GM06990 (cell line): ENCODE data around the gene PRDM5.

ENCODE experiments used
- DNase-seq: peaks from one replicate; pipeline ENCODE4 v3.0.0-alpha.2; 2011; ENCODE audit not compliant: insufficient read length; ENCODE audit errors: extremely low read depth
- H3K27me3 ChIP-seq: replicated peaks from 2 replicates; pipeline ENCODE4 v1.6.0; 2011; ENCODE audit warnings: low read length; ENCODE audit not compliant: control insufficient read depth, insufficient read depth
- H3K36me3 ChIP-seq: 2 replicates; pipeline ENCODE4 v1.5.1; 2011; ENCODE audit warnings: low read length; ENCODE audit not compliant: control insufficient read depth, insufficient read depth
- H3K4me3 ChIP-seq: replicated peaks from 2 replicates; pipeline ENCODE4 v1.5.1; 2011; ENCODE audit warnings: low read depth, mild to moderate bottlenecking, control low read depth, low read length
- CTCF ChIP-seq: IDR thresholded peaks from 2 replicates; pipeline ENCODE4 v1.5.1; 2011; ENCODE audit warnings: low read length, control low read depth, mild to moderate bottlenecking, inconsistent platforms; ENCODE audit not compliant: insufficient read depth, poor library complexity, severe bottlenecking

PRDM5 gene

GRCh38 chr4:120843849-120844527 lies 78.5 kb downstream of the PRDM5 start:
- Histone ChIP-seq H3K27me3 (no peaks in the 10 kb centered on the region), H3K4me3 (no peak overlapping the region), H3K36me3 (no peaks in the 10 kb centered on the region)
- no peak for DNase-seq
- TF ChIP-seq CTCF, result peak; percentile 50

DNA sequence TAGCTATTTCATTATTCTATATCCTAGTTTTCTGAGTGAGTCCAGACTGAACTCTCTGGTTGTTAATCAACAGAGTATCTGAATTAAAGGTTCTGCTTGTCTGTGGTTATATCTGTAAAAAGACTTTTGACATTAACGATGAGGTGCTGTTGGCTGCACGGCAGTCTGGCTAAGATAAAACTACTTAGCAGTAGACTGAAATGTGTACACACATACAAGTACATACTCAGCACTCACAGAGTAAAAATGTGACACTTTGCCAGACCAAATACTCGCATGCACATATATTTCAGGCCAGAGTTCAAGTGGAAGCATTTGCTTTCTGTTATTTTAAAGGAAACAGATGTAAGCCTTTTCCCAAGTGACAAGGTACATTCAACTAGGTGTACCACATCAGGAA lies 80.5 kb downstream of the PRDM5 start:
- Histone ChIP-seq H3K4me3 (no peak overlapping the region), H3K36me3 (no peaks in the 10 kb centered on the region), H3K27me3 (no peaks in the 10 kb centered on the region)
- no peak for TF ChIP-seq CTCF
- no peak for DNase-seq

- Histone ChIP-seq H3K27me3 (no peaks in the 10 kb centered on the region), H3K36me3 (no peaks in the 10 kb centered on the region), H3K4me3 (no peak overlapping the region)
- no peak for TF ChIP-seq CTCF
- no peak for DNase-seq
Observed at GRCh38 chr4:120841580-120841979, 80.9 kb downstream of the PRDM5 start.

DNA sequence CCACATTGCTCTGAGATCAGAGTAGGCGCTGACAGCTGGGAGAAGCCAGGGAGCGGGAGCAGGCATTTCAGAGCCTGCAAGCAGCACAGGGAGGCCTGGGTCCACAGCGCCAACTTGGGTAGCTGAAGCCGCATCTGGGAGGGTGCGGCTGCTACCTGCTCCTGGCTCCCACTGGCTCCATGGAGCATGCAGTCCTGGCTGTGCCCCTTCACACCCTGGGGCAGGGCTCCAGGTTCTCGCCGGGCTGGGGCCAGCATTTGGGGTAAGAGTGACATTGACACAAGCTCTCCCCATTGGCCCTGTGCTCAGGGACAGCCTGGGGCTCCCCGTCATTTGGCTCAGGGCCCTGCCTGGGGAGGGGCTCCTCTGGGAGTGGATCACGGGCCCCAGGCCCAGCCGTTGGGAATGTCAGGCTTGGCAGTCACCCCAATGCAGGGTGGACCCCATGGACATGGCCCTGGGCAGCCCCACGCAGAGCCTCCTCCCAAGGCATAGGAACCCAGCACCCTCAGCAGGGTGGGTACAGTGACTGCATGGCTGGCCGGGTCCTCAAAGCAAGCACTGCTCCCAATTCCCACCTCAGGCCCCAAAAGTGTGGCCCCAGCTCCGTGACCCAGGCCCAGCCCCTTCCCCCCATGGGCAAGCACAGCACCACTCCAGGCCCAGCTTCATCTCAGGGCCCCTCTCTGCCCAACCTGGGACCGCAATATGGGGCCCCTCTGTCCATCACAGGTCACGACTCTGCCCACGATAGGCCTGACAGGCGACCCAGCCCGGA lies 82.4 kb downstream of the PRDM5 start:
- TF ChIP-seq CTCF, result no peak
- Histone ChIP-seq H3K27me3 (no peaks in the 10 kb centered on the region), H3K36me3 (no peaks in the 10 kb centered on the region), H3K4me3 (no peak overlapping the region)
- no peak for DNase-seq

DNA sequence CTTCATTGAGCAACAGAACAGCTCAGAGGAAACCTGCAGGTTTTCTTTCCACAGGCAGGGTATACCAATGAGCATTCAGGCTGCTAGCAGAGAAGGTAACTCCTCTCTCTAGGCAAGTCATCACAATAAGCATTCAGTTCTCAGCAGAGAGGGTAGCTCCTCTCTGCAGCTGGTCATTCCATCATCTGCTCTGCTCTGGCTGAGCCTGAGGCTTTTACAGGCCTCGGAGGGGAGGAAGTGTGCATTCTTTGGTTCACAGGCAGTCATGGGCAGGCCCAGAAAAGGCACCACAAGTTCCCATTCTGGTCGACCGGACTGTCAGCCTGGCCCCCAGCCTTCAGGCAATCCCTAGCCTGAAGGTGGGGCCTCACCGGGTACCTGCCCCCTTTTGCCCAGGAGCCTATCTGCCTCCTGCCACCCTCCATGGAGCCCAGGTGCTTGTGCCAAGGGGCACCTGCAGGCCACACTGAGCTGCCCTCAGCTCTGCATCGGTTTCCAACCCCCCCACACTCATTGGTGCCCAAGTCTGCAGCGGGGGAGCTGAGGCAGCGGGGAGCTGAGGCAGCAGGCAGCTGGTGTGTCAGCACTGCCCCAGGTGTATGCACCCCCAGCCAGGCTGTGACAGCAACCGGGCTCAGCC lies 83.1 kb downstream of the PRDM5 start:
- no peak for TF ChIP-seq CTCF
- no peak for DNase-seq

More for the DNA sequence above, 83.1 kb downstream of the PRDM5 start:
- Histone ChIP-seq H3K4me3 (no peak overlapping the region), H3K27me3 (no peaks in the 10 kb centered on the region), H3K36me3 (no peaks in the 10 kb centered on the region)
